Dermis blood vessel endothelial cell (primary cell): ENCODE measurements around the gene MAMLD1. TPM values are rescaled to one million over a fixed set of nuclear protein-coding genes. Genes with fewer than 3 reads are reported as not detected.
A peak's percentile ranks its signal among the peaks of the same experiment; 100 is the strongest.
"Not testable (repeated sequence)": the region's sequence is repeated elsewhere in the genome, so short reads cannot be mapped to it uniquely, and the experiment has no call there.

Experiments
- DNase-seq: peaks from one replicate; pipeline ENCODE4 v3.0.0; 2010
- total RNA-seq: library from RNA; depleted of rRNA; stranded (reverse); fragments of >200 nt; gene quantifications from 2 replicates; pipeline ENCODE4 v1.2.3, GENCODE V29; 2014

Gene MAMLD1, protein sequence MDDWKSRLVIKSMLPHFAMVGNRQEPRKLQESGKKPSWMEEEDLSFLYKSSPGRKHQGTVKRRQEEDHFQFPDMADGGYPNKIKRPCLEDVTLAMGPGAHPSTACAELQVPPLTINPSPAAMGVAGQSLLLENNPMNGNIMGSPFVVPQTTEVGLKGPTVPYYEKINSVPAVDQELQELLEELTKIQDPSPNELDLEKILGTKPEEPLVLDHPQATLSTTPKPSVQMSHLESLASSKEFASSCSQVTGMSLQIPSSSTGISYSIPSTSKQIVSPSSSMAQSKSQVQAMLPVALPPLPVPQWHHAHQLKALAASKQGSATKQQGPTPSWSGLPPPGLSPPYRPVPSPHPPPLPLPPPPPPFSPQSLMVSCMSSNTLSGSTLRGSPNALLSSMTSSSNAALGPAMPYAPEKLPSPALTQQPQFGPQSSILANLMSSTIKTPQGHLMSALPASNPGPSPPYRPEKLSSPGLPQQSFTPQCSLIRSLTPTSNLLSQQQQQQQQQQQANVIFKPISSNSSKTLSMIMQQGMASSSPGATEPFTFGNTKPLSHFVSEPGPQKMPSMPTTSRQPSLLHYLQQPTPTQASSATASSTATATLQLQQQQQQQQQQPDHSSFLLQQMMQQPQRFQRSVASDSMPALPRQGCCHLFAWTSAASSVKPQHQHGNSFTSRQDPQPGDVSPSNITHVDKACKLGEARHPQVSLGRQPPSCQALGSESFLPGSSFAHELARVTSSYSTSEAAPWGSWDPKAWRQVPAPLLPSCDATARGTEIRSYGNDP
- total RNA-seq = 0.85 and 1.4 TPM in 2 replicates

DNA sequence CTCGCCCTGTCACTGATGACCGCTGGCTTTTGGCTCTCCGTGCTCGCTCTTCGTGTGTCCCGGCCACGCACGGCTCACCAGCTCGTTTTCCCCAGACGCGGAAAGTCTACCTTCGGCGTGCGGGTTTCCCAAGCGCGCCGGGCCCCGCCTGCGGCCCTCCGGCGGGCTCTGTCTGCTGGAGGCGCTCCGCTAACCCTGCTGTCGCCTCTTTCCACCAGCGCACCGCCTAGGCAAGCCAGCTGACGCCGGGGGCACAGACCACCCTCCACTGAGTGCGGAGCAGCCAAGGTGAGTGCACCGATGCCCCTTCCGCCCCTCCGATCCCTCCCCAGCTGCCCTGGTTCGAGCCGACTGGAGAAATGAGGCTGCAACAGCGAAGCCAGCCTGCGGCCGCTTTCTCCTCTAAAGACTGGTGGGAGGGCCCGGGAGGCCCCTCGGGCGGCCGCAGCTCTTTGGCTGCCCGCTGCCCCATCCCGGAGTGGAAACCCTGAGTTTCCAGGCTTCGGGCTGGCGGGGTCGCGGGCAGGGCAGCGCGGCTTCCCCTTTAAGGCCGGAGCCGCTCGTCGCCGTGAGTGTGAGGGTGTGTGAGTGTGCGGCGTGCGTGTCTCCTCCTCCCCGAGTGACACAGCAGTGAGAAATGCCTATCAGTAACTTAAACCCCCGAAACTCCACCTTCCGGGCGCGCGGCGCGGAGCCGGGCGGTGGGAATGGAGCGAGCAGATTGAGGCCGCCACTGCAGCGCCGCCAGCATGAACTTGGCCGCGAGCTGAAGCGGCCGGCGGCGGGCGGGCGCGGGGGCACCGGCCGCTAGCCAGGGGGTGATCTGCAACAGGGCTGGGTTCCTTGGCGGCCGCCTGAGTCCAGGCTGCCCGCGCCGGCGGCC, at the start of gene MAMLD1:
TSS of gene MAMLD1 (plus strand) at position 719 of the 883 bp plus-strand sequence. CDS start 82,200 bp downstream, outside the sequence.
- peak; percentile 83 for DNase-seq

DNA sequence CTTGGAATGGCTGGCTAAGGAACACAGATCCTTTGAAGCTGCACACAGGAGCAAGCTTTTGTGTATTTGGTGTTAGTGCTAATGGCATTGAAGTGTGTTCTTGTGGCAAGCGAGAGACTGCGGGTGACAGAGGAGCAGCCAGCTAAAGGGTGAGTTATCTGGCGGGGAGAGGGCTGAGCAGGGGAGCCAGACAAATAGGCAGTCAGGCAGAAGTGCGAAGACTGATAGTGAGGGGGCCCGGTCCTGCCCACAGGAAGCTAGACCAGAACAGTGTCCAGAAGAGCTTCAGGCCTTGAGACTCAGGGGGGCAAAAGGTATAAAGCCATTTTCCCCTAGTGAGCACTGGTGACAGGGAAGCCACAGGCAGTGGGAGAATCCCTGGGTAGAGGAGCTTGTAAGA, 49.6 kb upstream of the MAMLD1 start:
- no peak for DNase-seq

DNA sequence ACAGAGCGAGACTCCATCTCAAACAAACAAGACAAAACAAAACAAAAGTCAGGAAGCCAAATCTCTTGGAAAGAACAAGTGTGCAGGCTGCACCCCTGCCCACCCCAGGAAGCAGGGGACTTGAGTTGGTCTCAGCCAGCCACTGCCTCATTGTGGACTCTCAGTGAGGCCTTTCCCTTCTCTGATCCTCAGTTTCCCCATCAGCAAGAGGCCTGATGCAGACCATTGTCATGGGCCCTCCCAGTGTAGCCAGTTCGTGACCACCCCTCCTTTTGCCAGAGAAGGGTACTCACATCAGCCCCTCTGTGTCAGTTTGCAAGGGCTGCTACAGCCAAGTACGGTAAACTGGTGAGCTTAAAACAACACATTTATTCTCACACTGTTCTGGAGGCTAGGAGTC, 48.9 kb upstream of the MAMLD1 start:
- DNase-seq = no peak

DNA sequence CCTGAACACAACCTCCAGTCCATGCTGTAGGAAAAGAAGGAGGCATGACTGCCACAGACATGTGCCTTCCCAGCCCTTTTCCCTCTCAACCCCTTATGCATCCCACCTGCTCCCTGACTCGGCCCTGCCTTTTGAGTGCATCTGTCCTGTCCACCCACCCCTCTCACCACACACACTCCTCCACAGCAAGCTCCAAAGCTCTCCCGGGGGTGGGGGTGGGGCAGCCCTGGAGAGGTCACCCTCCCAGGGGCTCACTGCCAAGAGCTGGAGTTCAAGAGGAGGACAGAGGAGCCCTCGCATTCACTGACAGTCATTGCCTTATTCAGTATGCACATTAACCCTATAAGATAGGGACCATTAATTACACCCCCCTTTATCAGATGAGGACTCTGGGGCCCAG, 46.6 kb upstream of the MAMLD1 start:
- no peak for DNase-seq

DNA sequence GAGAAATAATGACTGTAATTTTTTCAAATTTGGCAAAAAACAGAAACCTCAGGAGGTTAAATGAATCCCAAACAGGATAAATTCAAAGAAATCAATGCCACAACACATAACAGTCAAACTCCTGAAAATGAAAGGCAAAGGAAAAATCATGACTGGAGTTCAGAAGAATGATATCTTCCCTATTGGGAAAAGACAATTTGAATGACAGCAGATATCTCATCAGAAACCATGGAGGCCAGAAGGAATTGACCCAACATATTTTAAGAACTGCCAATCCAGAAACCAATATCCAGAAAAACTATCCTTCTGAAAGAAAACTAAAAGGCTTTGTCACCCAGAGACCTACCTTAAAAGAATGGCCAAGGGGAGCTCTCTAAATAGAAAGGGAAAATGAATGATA, 40.1 kb upstream of the MAMLD1 start:
- DNase-seq = no peak

DNA sequence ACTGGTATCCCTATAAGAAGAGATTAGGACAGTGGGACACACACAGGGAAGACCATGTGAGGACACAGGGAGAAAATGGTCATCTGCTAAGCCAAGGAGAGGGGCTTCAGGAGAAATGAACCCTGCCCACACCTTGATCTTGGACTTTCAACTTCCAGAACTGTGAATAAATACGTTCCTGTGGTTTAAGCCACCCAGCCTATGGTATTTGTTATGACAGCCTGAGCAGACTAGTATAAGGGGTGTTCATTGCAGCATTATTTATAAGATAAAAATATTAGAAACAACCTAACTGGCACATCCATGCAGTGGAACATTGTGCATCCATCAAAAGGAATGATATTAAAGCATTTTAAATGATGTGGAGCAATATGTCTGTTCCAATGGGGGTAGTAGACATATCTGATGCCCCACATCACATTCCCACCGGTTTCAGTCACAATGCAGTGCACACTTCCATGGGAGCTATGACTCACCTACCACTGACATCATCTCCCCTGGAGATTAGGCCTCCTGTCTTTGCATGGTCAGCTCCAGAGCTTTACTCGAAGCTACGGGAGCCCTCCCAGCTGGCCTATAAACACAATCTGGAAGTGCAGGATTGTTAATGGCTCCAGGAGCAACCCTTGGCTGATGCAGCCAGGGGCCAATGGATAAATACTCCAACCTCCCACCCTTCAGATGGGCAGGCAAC, 38.9 kb upstream of the MAMLD1 start:
- DNase-seq = peak; percentile 75

DNA sequence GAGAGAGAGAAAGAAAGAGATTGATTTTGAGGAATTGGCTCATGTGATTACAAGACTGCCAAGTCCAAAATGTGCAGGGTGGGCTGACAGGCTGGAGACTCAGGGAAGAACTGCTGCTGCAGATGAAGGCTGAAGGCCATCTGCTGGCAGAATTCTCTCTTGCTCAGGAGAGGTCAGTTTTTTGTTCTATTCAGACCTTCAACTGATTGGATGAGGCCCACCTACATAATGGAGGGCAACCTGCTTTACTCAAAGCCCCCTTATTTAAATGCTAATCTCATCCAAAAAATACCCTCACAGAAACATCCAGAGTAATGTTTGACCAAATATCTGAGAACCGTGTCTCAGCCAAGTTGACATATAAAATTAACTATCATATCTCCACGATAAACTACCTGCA, 38.2 kb upstream of the MAMLD1 start:
- DNase-seq = no peak

DNA sequence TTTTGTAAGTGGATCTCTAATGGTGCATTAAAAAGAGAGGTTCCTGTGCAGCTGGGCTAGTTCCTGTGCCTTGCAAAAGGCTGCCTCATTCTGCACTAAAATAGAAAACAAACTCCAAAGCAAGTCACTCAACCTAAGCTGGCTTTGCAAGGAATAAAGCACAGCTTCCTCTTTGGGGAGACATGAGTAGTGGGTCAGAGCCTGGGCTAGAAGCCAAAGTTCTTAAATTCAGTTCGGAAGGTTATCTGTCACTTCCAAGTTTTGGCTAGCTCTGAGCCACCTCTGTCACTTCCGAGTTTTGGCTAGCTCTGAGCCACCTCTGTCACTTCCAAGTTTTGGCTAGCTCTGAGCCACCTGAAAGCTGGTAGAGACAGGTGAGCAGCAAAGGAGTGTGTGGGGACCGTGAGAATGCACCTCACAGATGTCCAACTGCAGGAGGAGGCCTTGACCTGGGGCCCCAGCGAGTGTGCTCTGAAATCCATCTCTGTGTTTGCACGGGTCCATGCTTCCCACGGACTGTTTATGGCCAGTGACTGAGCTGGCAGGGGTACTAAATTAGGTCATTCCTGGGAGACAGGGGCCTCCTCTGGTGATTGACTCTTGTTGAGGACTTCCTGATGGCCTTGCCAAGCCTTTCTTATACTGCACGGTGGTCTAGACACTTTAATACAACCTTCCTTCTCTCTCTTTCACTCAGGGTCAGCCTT, 36.4 kb upstream of the MAMLD1 start:
- peak; percentile 11 for DNase-seq

DNA sequence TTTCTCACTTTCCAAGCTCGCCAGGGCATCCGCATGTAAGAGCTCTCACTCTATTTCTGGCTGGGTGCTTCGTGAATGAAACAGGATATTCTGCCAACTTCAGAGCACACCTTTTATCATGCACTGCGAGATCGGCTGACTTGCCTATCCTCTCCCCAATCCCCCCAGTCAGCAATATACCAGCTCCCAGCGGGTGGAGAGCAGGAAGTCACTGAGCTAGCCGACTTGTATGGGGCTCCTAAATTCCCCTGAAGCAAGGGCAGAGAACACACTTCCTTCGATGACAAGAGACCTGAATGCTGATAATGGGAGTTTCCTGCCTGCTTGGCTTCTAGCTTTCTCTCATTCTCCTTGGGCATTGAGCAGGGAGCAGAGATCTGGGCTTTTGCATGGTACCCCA, 33.8 kb upstream of the MAMLD1 start:
- DNase-seq = no peak

DNA sequence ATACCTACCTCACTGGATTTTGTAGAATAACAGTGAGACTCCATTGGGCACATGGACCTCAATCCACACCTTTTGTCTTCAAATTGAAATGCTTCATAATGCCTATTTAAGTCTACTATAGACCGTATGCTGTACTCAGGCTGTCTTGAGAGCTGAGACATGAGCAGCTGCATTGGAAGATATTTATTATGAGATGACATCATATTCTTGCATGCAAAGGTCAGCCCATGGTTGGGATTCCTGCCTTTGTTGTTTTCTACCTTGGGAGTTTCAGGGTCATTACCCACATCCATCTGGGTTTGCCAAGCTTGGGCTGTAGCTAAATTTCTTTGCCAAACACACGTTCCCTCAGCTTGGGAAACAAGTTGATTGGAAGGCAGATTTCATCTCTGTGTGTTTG, 33.2 kb upstream of the MAMLD1 start:
- peak; percentile 31 for DNase-seq

DNA sequence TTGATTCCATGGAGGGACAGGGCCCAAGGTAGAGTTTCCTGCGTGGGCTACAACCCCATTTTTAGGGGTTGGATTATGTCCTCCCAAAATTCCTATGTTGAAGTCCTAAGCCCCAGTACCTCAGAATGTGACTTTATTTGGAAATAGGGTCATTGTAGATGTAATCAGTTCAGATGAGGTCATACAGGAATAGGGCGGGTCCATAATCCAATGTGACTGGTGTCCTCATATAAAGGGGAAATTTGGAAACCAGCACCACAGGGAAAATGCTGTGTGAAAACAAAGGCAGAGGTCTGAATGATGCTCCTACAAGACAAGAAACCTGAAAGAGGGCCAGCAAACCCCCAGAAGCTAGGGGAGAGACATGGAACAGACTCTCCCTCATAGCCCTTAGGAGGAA, 31.1 kb upstream of the MAMLD1 start:
- no peak for DNase-seq

DNA sequence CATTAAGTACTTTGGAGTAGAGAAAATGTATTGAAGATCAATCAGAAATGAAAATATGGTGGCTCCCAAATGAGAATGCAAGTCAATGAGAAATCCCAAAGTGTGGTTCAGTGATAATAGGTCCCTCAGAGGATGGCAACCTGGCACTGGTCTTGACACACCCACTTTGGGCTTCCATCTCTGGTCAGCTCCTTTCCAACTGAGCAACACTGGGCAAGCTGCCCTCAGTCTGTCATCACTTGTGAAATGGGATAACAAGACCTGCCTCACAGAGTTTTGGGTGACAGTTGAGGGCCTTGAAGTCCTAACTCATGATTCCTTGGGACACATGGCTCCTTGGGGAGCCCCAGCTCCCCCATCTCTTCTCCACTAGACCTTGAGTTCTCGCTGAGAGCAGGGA, 29.0 kb upstream of the MAMLD1 start:
- no peak for DNase-seq

DNA sequence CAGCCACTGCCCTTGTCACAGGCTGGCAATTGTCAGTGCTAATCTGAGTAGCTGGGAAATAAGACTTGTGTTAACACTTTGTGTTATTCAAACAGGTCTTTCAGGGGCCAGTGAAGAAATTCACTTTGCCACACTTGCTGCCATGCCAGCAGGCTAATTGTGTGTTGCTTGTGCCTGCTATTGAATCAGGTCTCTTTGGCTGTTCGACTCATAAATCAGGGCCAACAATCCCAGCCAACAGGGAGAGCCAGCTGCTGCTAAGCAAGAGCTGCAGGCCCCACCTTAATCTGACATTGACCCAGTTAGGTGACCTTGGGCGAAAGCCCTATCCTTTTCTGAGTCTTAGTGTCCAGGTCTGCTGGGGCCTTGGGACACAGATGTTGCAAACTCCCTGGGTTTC, 28.1 kb upstream of the MAMLD1 start:
- no peak for DNase-seq

DNA sequence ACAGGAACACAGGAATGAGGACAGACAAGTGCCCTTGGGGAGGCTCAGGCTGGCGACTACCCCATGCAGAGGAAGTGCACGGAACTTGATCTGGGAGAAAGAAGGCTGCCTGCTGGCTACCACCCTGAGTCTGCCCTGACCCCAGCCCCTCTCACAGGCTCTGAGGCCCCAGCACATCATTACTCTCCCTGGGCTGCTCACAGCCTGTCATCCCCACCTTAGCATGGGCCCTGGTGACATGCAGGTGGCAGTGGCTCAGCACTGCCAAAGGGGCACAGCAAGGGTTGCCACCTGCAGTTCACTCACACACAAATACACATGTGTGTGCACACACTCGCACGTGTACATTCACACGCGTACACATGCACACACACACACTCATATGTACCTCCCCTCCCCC, 26.1 kb upstream of the MAMLD1 start:
- DNase-seq = no peak

DNA sequence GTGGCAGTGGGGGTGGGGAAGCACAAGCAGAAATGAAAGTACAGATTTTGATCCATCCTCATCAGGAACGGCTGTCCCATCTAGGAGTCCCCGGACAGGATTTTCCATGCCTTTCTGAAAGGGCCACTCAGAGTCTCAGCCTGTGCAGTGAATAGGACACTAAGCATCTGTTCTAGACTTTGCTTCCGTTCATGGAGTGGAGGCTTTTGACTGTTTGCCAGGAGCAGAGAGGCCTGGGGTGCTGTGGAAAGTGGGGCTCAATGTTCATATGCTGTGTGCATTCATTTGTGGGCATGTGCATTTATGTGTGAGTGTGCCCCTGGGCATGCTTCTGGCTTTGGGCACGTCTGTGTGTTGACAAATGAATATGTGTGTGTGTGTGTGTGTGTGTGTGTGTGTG, 25.6 kb upstream of the MAMLD1 start:
- DNase-seq = no peak

DNA sequence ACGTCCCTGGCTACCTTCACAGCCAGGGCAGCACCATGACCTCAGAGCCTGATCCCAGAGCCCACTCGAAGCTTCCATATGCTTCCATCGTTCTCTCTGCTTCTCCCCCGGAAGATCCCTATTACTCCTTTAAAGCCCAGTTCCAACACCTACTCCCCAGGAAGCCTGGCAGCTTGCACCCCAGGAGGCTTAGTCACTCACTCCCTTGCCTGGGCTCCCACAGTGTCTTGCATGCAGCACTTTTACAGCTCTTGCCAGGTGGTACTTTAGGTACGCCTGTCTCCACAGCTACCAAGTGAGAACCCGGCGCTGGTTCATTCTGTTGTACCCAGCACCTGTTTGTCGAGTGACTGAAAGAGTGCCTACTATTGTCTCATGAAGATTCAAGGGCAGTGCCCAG, 24.5 kb upstream of the MAMLD1 start:
- DNase-seq = no peak

DNA sequence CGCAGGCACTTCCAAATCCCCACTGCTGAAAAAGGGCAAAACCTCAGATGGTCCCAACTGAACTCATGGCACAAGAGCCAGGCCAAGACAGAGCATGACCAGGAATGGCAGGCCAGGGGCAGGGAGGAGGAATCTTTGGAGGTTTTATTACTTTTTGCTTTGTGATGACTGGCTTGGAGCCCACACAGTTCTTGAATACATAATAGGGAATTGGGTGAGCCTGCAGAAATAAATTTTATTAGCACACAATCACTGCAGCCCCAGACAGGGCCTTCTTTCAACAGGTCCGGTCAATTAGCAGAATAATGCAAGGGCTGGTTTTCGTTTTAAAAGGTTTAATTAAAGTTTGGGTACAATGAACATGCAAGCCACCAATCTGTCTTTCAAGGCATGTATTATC, 23.4 kb upstream of the MAMLD1 start:
- no peak for DNase-seq

DNA sequence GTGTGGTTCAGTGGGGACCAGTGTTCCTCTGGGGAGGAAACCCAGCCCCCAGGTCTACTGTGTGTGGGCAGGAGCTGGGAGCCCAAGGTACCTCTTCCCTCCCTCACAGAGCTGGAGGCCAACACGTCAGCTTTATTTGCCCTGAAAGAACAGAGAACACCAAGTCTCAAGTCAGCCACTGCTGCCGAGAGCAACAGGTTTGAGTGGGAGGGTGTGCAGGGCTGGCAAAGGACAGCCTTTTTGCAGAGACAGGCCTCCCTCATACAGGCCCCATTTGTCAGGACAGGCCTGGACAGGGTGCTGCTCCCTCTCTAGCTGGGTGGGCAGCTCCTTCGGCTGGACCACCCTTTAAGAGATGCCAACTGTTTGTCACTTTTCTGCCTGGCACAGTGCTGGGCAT, 22.8 kb upstream of the MAMLD1 start:
- DNase-seq = not testable (repeated sequence)

DNA sequence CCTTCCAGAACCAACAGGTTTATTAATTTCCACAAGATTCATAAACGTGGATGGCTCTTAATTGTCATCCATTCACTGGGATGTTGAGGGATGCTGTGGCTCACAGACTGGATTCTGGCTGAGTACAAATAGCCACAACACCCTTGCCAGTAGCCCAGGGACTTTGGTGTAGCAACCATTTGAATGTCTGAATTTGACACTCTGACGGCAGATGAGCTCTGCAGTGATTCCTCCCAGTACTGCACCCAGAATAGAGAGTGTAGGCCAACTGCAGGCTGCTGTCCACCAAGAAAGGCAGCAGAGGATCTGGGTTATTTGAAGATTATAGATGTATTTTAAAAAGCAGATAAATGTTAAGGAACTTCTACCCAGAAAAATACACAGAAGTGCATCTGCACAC, 15.6 kb upstream of the MAMLD1 start:
- DNase-seq = no peak

DNA sequence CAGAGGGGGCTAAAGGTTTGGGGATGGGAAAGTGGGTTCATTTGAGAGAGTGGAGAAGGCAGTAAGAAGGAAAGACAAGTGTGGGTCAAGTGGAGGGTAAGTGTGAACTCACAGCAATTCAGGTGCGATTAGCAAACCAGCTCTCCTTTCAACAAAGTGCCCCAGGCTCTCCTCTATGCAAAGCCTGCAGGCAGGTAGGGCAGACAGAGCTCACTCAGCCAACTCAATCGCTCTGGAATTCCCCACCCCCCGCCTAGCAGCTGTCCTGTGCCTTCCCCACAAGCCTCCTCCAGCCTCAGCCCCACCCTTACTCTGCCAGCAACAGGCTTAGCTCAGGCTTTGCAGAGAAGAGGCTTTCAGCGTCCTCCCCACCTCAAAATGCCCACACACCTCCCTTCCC, 14.8 kb upstream of the MAMLD1 start:
- DNase-seq = no peak

DNA sequence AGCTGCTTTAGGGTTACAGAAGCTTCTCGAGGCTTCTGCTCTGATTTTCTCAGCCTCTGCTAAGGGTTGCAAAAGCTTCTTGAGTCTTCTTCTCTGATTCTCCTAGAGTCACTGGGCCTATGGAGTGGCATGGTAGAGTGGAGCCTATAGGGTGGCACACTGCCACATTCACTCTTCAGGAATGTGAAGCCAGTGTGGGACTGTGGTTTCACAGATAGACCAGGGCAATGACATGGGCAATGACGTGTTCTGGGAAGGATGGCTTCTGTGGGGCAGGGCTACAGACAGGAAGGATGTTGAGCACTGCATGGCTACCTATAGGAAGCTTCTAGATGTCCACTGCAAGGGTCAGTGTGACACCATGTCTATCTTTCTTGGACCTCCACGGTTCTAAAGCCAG, 11.0 kb upstream of the MAMLD1 start:
- DNase-seq = no peak

DNA sequence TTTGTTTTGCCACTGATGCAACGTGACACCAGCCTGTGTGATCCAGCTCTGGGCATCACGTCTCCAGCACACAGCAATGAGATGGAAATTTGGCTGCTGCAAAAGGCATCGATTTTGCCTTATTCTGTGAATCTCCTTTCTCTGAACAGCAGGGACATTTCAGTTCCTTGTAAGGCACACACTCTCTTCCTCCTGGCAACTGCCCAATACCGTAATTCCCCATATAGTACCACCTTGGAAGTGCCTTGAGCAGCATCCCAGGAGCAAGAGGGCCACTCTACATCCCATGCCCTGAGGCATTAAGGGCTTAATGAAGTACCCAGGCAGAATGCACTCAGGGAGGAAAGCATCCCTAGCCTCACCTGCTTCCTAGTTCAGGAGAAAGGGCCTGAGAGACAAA, 10.5 kb upstream of the MAMLD1 start:
- no peak for DNase-seq
